HEK293 (cell line): ENCODE data around the gene CALR3.

Experiments used
- CTCF ChIA-PET: fragments of 350-600 bp; formaldehyde crosslinking; extraction: SDS; loops from one replicate; lab custom pipeline; 2021; ENCODE audit warnings: antibody characterized with exemption; lab: Yijun Ruan, JAX
- POLR2A ChIA-PET: fragments of 300-600 bp; formaldehyde crosslinking; extraction: SDS; loops from one replicate; lab custom pipeline; 2020; ENCODE audit warnings: antibody characterized with exemption, inconsistent platforms; lab: Yijun Ruan, JAX
- H3K27ac ChIP-seq: fragments of 200-500 bp; sonication (Bioruptor generic); 2 replicates; pipeline ENCODE4 v1.5.1; 2014; ENCODE audit warnings: low read depth, low read length, control low read depth, inconsistent platforms; ENCODE audit errors: extremely low read depth
- H3K36me3 ChIP-seq, 2 experiments: fragments of 200-500 bp in 1 of 2; sonication (Bioruptor generic) in 1 of 2; 1 replicate in 1 of 2; 2 replicates in 1 of 2; pipeline ENCODE4 v1.5.1; 2014 to 2017; ENCODE audit warnings: inconsistent platforms in 2 of 2, low read length in 2 of 2; ENCODE audit not compliant: control insufficient read depth in 2 of 2, insufficient read depth in 1 of 2
- H3K4me1 ChIP-seq: fragments of 200-500 bp; sonication (Bioruptor generic); 2 replicates; pipeline ENCODE4 v1.5.1; 2014; ENCODE audit warnings: mild to moderate bottlenecking, low read length, inconsistent platforms; ENCODE audit not compliant: control insufficient read depth, insufficient read depth
- H3K4me3 ChIP-seq: 2 replicates; pipeline ENCODE4 v1.5.1; 2011; ENCODE audit warnings: low read depth, mild to moderate bottlenecking, control low read depth, low read length, moderate library complexity
- H3K9me3 ChIP-seq: fragments of 200-500 bp; sonication (Bioruptor generic); 2 replicates; pipeline ENCODE4 v1.5.1; 2014; ENCODE audit warnings: low read depth, low read length, inconsistent platforms; ENCODE audit not compliant: control insufficient read depth, insufficient read depth
- KLF1 ChIP-seq: fragments of 450-650 bp; formaldehyde crosslinking; IDR thresholded peaks from 2 replicates; pipeline ENCODE4 v1.5.1; 2016; ENCODE audit warnings: missing biosample characterization, missing genetic modification characterization
- SALL2 ChIP-seq: fragments of 450-650 bp; formaldehyde crosslinking; IDR thresholded peaks from 2 replicates; pipeline ENCODE4 v1.5.0; 2017; ENCODE audit warnings: missing biosample characterization, mild to moderate bottlenecking, missing genetic modification characterization, borderline replicate concordance
- TCF7L2 ChIP-seq: IDR thresholded peaks from 2 replicates; pipeline ENCODE4 v1.6.1; 2011; ENCODE audit warnings: low read depth, mild to moderate bottlenecking, inconsistent platforms, low read length, moderate library complexity, borderline replicate concordance
- ZBTB21 ChIP-seq: fragments of 450-650 bp; formaldehyde crosslinking; IDR thresholded peaks from 2 replicates; pipeline ENCODE4 v1.5.1; 2017; ENCODE audit warnings: missing biosample characterization, missing genetic modification characterization
- ZNF114 ChIP-seq: fragments of 450-650 bp; formaldehyde crosslinking; IDR thresholded peaks from 2 replicates; pipeline ENCODE4 v1.5.0; 2017; ENCODE audit warnings: missing biosample characterization, missing genetic modification characterization
- ZNF132 ChIP-seq: fragments of 450-650 bp; formaldehyde crosslinking; IDR thresholded peaks from 2 replicates; pipeline ENCODE4 v1.5.1; 2017; ENCODE audit warnings: missing biosample characterization, missing genetic modification characterization, borderline replicate concordance
- ZNF24 ChIP-seq: fragments of 450-650 bp; formaldehyde crosslinking; IDR thresholded peaks from 2 replicates; pipeline ENCODE4 v1.5.1; 2016; ENCODE audit warnings: missing biosample characterization, missing genetic modification characterization
- ZNF248 ChIP-seq: fragments of 450-650 bp; formaldehyde crosslinking; IDR thresholded peaks from 2 replicates; pipeline ENCODE4 v1.5.1; 2017; ENCODE audit warnings: missing biosample characterization, missing genetic modification characterization
- ZNF266 ChIP-seq: fragments of 450-650 bp; formaldehyde crosslinking; IDR thresholded peaks from 2 replicates; pipeline ENCODE4 v1.5.1; 2016; ENCODE audit warnings: missing biosample characterization, missing genetic modification characterization, low read depth
- ZNF302 ChIP-seq: fragments of 450-650 bp; formaldehyde crosslinking; IDR thresholded peaks from 2 replicates; pipeline ENCODE4 v1.5.1; 2016; ENCODE audit warnings: missing biosample characterization, missing genetic modification characterization, low read depth
- ZNF341 ChIP-seq: fragments of 450-650 bp; formaldehyde crosslinking; IDR thresholded peaks from 2 replicates; pipeline ENCODE4; 2016; ENCODE audit warnings: low read depth, missing biosample characterization, missing genetic modification characterization
- ZNF394 ChIP-seq: fragments of 450-650 bp; formaldehyde crosslinking; IDR thresholded peaks from 2 replicates; pipeline ENCODE4 v1.5.1; 2016; ENCODE audit warnings: missing biosample characterization, missing genetic modification characterization, mild to moderate bottlenecking, moderate library complexity, borderline replicate concordance
- ZNF423 ChIP-seq: fragments of 450-650 bp; formaldehyde crosslinking; IDR thresholded peaks from 2 replicates; pipeline ENCODE4 v1.5.1; 2016; ENCODE audit warnings: missing biosample characterization, missing genetic modification characterization
- ZNF433 ChIP-seq: fragments of 450-650 bp; formaldehyde crosslinking; IDR thresholded peaks from 2 replicates; pipeline ENCODE4 v1.5.1; 2016; ENCODE audit warnings: missing biosample characterization, missing genetic modification characterization, low read depth
- ZNF529 ChIP-seq: fragments of 450-650 bp; formaldehyde crosslinking; IDR thresholded peaks from 2 replicates; pipeline ENCODE4 v1.5.1; 2017; ENCODE audit warnings: missing genetic modification characterization, missing biosample characterization; ENCODE audit not compliant: insufficient replicate concordance
- ZNF623 ChIP-seq: fragments of 450-650 bp; formaldehyde crosslinking; IDR thresholded peaks from 2 replicates; pipeline ENCODE4 v1.5.1; 2016; ENCODE audit warnings: missing biosample characterization, missing genetic modification characterization
- ZNF837 ChIP-seq: fragments of 450-650 bp; formaldehyde crosslinking; IDR thresholded peaks from 2 replicates; pipeline ENCODE4 v1.5.1; 2016; ENCODE audit warnings: missing biosample characterization, missing genetic modification characterization
- ZSCAN30 ChIP-seq: fragments of 450-650 bp; IDR thresholded peaks from 2 replicates; pipeline ENCODE4 v1.5.1; 2018; ENCODE audit warnings: missing biosample characterization, mild to moderate bottlenecking, missing genetic modification characterization, moderate library complexity
- TF ChIP-seq, protein P1 (sequence below): fragments of 450-650 bp; formaldehyde crosslinking; IDR thresholded peaks from 2 replicates; pipeline ENCODE4 v1.5.1; 2016; ENCODE audit warnings: missing biosample characterization, missing genetic modification characterization
- TF ChIP-seq, protein P2 (sequence below): fragments of 450-650 bp; formaldehyde crosslinking; IDR thresholded peaks from 2 replicates; pipeline ENCODE4 v1.5.1; 2016; ENCODE audit warnings: missing biosample characterization, missing genetic modification characterization
- TF ChIP-seq, protein P3 (sequence below): fragments of 450-650 bp; formaldehyde crosslinking; IDR thresholded peaks from 2 replicates; pipeline ENCODE4 v1.5.1; 2016; ENCODE audit warnings: missing biosample characterization, missing genetic modification characterization

The CALR3 gene

DNA sequence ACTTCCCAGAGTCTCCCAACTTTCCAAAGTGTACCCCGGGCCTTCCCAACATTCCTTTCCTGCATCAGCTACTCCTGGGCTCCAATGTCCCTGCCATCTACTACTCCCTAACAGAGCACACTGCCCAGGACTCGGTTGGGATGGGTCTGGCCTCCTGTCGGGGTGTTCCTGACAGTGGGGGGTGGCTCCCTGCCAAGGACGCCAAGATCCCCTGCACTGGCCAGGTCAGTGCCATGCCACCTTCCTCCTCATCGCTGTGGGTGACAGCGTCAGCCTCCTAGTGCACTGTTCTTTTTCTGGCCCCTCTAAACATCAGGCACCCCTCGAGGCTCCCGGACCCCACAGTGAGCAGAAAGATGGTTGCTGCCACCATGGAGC is 38.0 kb downstream of the CALR3 start (continued):
- no peak for TF ChIP-seq TCF7L2

DNA sequence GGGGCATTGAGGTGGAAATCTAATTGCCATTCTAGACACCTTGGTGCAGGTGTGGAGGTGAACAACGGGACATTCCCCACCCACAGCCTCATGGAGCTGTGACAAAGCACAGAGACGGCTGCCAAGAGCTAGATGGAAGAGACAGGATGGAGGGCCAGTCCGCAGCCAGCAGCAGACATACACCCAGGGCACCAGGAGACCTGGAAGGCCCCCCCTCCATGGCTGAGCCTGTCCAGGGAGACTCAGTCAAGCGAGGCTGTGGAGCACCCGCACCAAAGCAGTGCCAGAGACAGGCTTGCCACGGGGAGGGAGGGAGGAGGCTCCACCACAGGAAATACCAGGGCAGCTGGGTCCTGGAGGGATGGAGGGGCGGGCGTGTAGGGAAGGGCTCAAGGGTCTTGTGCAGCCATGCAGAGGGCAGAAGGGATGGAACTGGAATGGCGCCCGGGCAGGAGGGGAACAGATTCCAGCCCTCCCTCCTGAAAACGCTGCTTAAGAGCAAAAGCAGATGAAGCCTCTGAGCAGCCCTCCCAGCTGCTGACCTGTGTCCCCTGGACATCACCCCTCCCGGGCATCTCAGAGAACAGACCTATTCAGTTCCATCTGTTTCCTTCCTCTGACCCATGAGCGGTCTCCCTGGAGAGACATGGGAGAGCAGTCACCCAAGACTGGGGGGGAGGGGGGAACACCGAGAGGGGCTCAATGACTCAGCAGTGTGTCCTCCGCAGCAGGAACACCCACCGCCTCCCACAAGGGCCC is 38.6 kb downstream of the CALR3 start:
- no peaks in the 10 kb centered on the region for H3K9me3 ChIP-seq

DNA sequence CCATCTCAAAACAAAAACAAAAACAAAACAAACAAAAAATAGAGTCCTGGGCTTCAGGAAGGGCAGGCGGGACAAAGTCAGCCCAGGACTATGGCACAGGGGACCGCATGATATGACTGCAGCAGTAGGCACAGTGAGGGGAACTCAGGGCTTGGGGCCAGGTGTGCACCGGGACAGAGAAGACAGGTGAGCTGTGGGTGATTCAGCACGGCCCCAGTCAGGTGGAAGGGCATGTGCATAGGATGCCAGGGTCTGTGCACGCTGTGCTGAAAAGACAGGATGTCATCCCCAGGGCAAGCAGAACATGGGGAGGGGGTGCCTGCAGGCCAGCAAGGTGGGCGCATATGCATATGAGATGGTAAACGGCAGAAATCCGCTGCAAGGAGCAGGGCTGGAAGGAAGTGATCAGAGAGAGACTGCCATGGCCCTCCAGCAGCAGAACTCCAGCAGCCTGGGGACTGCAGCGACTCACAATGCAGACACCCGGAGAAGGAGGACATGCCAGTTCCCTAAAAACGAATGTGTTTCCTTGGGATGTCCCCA is 39.2 kb downstream of the CALR3 start:
- no peaks in the 10 kb centered on the region for H3K9me3 ChIP-seq
- no peak overlapping the region for H3K27ac ChIP-seq
- ChIA-PET CTCF (interaction anchor here (3.6 kb wide), 1 partner anchor 14 kb away, joined by 20 read pairs; no protein-coding TSS in a partner anchor), POLR2A (no interaction called here)
- H3K36me3 ChIP-seq = peaks cover 0 to 3% of the 10 kb centered on the region in 2 experiments; a peak in 2 of 3 replicates
- H3K4me3 ChIP-seq = no peak overlapping the region
- peaks cover 7% of the 10 kb centered on the region for H3K4me1 ChIP-seq
- TF ChIP-seq KLF1 (tag by site-specific recombination) (0 out of 2 replicates have a peak, but pooled peaks have one; percentile 3), ZNF837 (tag by site-specific recombination) (no peak), ZNF248 (tag by site-specific recombination) (no peak), ZNF423 (no peak), ZNF623 (tag by site-specific recombination) (no peak)

More for the DNA sequence above, 38.6 kb downstream of the CALR3 start:
- H3K27ac ChIP-seq = no peak overlapping the region
- ChIA-PET POLR2A (interaction anchor here (1.3 kb wide), 1 partner anchor 11 kb away, joined by 4 read pairs; no protein-coding TSS in a partner anchor), CTCF (no interaction called here)
- TF ChIP-seq ZNF341 (tag by site-specific recombination) = peak; percentile 71
- TF ChIP-seq ZBTB21 (tag by site-specific recombination) = no peak
- no peak for TF ChIP-seq ZNF266 (tag by site-specific recombination)
- TF ChIP-seq ZNF394 (tag by site-specific recombination) = 0 out of 2 replicates have a peak, but pooled peaks have one; percentile 21
- TF ChIP-seq, protein P1, sequence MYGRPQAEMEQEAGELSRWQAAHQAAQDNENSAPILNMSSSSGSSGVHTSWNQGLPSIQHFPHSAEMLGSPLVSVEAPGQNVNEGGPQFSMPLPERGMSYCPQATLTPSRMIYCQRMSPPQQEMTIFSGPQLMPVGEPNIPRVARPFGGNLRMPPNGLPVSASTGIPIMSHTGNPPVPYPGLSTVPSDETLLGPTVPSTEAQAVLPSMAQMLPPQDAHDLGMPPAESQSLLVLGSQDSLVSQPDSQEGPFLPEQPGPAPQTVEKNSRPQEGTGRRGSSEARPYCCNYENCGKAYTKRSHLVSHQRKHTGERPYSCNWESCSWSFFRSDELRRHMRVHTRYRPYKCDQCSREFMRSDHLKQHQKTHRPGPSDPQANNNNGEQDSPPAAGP = no peak
- TF ChIP-seq, protein P2, sequence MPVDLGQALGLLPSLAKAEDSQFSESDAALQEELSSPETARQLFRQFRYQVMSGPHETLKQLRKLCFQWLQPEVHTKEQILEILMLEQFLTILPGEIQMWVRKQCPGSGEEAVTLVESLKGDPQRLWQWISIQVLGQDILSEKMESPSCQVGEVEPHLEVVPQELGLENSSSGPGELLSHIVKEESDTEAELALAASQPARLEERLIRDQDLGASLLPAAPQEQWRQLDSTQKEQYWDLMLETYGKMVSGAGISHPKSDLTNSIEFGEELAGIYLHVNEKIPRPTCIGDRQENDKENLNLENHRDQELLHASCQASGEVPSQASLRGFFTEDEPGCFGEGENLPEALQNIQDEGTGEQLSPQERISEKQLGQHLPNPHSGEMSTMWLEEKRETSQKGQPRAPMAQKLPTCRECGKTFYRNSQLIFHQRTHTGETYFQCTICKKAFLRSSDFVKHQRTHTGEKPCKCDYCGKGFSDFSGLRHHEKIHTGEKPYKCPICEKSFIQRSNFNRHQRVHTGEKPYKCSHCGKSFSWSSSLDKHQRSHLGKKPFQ (tag by site-specific recombination) = no peak
- TF ChIP-seq ZNF302 = no peak
- no peak overlapping the region for H3K4me3 ChIP-seq
- H3K36me3 ChIP-seq = peaks cover 0 to 3% of the 10 kb centered on the region in 2 experiments; a peak in 2 of 3 replicates
- peaks cover 7% of the 10 kb centered on the region for H3K4me1 ChIP-seq

DNA sequence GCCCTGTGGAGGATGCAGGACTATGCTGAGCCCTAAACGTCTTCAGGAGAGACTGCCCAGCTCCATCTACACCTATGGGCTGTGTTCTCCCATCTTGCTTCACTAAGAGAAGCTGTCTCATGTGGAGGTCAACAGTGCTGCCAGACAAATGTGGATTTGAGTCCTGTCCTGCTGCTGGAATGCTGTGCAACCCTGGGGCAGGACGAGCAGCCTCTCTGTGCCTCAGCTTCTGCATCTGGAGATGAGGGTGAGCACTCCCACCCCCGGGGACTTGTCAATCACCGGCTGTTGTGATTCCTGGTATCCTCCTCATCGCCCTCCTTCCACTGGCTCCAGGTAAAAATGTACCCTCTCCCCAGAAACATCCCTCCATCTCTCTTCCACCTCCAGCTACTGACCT is 40.5 kb downstream of the CALR3 start:
- Histone ChIP-seq H3K9me3 (no peaks in the 10 kb centered on the region), H3K36me3 (peaks cover 0 to 3% of the 10 kb centered on the region in 2 experiments; a peak in 1 of 3 replicates), H3K4me1 (peaks cover 7% of the 10 kb centered on the region), H3K27ac (no peak overlapping the region), H3K4me3 (no peak overlapping the region)
- POLR2A ChIA-PET = no interaction called here
- CTCF ChIA-PET = interaction anchor here (3.6 kb wide), 1 partner anchor 13 kb away, joined by 20 read pairs; no protein-coding TSS in a partner anchor
- TF ChIP-seq ZNF24 (tag by site-specific recombination) = no peak
- no peak for TF ChIP-seq TCF7L2
- TF ChIP-seq ZNF433 = no peak
- TF ChIP-seq ZNF114 (tag by site-specific recombination) = no peak
- TF ChIP-seq ZSCAN30 (tag by site-specific recombination) = no peak
- TF ChIP-seq, protein P3, sequence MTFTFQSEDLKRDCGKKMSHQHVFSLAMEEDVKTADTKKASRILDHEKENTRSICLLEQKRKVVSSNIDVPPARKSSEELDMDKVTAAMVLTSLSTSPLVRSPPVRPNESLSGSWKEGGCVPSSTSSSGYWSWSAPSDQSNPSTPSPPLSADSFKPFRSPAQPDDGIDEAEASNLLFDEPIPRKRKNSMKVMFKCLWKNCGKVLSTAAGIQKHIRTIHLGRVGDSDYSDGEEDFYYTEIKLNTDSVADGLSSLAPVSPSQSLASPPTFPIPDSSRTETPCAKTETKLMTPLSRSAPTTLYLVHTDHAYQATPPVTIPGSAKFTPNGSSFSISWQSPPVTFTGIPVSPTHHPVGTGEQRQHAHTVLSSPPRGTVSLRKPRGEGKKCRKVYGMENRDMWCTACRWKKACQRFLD (tag by site-specific recombination) = no peak
- no peak for TF ChIP-seq SALL2
- TF ChIP-seq, protein P2 (tag by site-specific recombination) = no peak
- no peak for TF ChIP-seq ZNF529 (tag by site-specific recombination)
- TF ChIP-seq ZNF132 (tag by site-specific recombination) = no peak
